Astrocyte of the cerebellum (primary cell): ENCODE results near the gene IPCEF1.

Source experiments
- DNase-seq: peaks from one replicate; pipeline ENCODE4 v3.0.0-alpha.2; 2011; ENCODE audit warnings: low read depth
- H3K4me3 ChIP-seq: 2 replicates; pipeline ENCODE4 v1.5.1; 2011; ENCODE audit warnings: mild to moderate bottlenecking, low read depth, low read length, moderate library complexity
- CTCF ChIP-seq: IDR thresholded peaks from 2 replicates; pipeline ENCODE4 v1.5.1; 2012; ENCODE audit warnings: low read length, low read depth, moderate library complexity, mild to moderate bottlenecking; ENCODE audit errors: missing control alignments
- in situ Hi-C: cut with HindIII; loops from 2 replicates; pipeline ENCODE4 v1.10.0; 2017; ENCODE audit warnings: low sequenced_read_pairs

Gene IPCEF1

GRCh38 chr6:154123155-154123956 is 233.2 kb downstream of the IPCEF1 start:
- TF ChIP-seq CTCF: no peak
- no peak overlapping the region for H3K4me3 ChIP-seq

DNA sequence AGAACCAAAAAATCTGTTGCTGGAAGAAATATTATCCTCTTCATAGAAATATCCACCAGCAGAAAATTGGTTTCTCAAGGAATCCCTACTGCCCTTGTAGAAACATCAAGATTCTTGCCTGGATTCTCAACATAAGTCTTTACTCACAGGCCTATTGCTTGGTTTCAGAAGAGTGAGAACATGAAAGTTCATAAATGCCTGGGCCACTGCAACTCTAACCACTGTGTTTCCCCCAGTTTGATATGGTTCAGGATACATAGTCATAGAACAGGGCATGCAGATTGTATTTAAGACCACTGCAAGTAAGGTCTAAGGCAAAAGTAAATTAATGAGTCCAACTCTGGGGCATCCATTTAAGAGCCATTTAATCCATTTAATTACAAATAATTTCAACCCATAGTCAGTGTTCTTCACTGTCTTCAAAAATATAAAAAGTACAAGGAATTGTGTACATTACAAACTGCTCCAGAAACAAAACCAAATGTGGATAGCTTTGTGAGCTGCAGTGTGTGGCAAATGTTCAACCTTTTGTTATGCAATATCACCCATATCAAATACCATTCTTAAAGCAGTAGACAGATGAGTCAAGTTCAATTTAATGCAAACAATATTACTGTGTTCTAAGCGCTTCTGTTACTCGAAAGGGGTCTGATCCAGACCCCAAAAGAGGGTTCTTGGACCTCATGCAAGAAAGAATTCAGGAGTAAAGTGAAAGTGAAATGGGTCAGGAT is 234.2 kb downstream of the IPCEF1 start:
- no peak overlapping the region for H3K4me3 ChIP-seq
- in situ Hi-C loops: no loop called here
- TF ChIP-seq CTCF: no peak
- DNase-seq: no peak

More at GRCh38 chr6:154123155-154123956, 233.2 kb downstream of the IPCEF1 start:
- DNase-seq: no peak
- in situ Hi-C loops: no loop called here

DNA sequence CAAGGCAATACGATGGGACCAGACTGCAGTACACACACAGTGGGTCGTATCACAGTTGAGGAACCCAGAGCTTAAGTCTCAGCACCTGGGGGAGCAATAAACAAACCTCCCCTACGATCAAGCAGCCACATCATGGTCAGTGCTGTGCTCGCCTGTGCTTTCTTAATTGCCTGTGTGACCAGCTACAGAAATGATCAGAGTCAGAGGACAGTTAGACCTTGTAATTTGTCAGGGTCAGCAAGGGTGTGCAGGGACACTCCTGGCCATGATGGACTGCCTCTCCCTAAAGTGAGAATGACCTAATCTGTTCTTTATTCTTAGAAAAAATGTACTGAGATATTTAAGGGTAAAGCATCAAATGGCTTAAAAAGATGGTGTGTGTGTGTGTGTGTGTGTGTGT is 239.1 kb downstream of the IPCEF1 start:
- TF ChIP-seq CTCF: no peak
- DNase-seq: no peak
- in situ Hi-C loops: no loop called here
- no peak overlapping the region for H3K4me3 ChIP-seq

- in situ Hi-C loops: no loop called here
- no peak overlapping the region for H3K4me3 ChIP-seq
- TF ChIP-seq CTCF: no peak
- DNase-seq: no peak
Observed at GRCh38 chr6:154113392-154113791, 243.2 kb downstream of the IPCEF1 start.

DNA sequence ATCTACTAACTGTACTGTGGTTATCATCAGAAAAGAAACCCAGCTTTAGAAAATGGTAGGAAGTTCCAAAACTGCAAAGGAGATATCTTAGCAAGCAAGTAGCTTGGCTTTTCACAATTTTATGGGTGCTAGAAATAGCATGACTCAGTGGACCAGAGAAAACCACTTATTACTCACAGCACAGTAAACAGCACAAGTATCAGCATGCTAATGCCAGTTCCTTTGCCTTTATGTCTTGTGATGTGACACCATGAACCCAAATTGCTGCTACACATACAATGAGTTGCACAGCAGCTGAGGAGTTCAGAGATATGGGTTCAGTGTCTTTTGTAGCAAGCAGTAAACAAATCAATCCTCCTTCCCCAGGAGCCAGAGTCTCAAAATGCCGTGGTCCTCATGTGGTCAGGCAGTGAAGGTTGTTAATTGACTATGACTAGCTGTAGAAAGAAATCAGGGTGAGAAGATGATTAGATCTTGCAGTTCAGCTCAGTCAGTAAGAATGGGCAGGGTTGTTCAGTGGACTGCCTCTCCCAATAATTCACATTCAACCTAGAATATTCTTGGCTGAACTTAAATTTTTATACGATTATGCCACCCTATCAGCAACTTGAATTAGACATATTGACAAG is 244.3 kb downstream of the IPCEF1 start:
- no peak for DNase-seq
- in situ Hi-C loops: no loop called here
- TF ChIP-seq CTCF: no peak
- no peak overlapping the region for H3K4me3 ChIP-seq

- TF ChIP-seq CTCF: no peak
- DNase-seq: no peak
- no peak overlapping the region for H3K4me3 ChIP-seq
- in situ Hi-C loops: no loop called here
Observed at GRCh38 chr6:154111025-154111424, 245.6 kb downstream of the IPCEF1 start.
